Measurements from ENCODE around the gene IL5.

DNA sequence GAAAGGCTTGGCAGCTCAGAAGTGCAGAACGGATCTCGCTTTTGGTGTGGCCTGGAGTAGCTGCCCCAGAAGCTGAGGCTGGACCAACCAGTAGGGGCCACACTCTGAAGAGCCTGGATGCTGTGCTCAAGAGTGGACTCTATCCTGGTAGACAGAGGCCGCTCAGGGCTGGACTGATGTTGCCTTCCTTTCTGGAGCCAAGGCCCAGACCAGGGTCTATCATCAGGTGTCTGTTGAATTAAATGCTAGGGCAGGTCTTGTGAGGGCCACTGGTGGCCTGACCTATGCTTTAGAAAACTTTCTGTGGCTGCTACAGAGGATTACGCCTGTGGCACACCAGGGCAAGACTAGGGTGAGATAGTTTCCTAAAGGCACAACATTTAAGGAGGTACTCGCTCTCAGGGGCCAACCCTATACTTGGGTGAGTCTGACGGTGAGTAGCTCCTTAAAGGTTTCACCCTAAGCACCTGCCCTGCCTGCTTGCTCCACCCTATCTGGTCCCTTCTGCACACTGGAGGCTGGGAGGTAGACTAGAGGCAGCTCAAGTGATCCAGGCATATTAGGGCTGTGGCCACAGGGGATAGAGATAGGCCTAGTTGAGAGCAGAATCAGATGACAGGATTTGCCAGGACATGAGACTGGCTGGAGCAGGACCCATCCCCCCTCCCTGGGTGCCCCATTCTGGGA lies 42.9 kb downstream of the IL5 start:
- TF ChIP-seq, protein P1, sequence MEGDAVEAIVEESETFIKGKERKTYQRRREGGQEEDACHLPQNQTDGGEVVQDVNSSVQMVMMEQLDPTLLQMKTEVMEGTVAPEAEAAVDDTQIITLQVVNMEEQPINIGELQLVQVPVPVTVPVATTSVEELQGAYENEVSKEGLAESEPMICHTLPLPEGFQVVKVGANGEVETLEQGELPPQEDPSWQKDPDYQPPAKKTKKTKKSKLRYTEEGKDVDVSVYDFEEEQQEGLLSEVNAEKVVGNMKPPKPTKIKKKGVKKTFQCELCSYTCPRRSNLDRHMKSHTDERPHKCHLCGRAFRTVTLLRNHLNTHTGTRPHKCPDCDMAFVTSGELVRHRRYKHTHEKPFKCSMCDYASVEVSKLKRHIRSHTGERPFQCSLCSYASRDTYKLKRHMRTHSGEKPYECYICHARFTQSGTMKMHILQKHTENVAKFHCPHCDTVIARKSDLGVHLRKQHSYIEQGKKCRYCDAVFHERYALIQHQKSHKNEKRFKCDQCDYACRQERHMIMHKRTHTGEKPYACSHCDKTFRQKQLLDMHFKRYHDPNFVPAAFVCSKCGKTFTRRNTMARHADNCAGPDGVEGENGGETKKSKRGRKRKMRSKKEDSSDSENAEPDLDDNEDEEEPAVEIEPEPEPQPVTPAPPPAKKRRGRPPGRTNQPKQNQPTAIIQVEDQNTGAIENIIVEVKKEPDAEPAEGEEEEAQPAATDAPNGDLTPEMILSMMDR (IDR thresholded peaks at IDR 0.05), result no peak
- TF ChIP-seq TCF7L2 (IDR thresholded peaks at IDR 0.05; ENCODE audit: low read depth, low read length) (no peak), POLR2AphosphoS5 (IDR thresholded peaks at IDR 0.05; ENCODE audit: low read depth, low read length) (no peak), SIN3A (IDR thresholded peaks at IDR 0.05; ENCODE audit: borderline replicate concordance, insufficient read depth, low read depth, low read length) (no peak)

Data from Panc1 (cell line).